Coronary artery (tissue), 2 donors: ENCODE results near the gene GRK5.
"Not testable (repeated sequence)": the region's sequence is repeated elsewhere in the genome, so short reads cannot be mapped to it uniquely, and the experiment has no call there.

Experiments
- DNase-seq: peaks from one replicate; pipeline ENCODE4 v3.0.0-alpha.2; 2017; ENCODE audit warnings: low spot score
- H3K27ac ChIP-seq, 2 donors: fragments of 200-600 bp; sonication (generic); one replicate each; pipeline ENCODE4 v1.5.1; 2016 to 2019
- H3K4me3 ChIP-seq: fragments of 200-600 bp; sonication (generic); 2 replicates; pipeline ENCODE4 v1.5.1; 2016; ENCODE audit warnings: mild to moderate bottlenecking, moderate library complexity
- TF ChIP-seq, protein P1 (sequence below): fragments of 200-600 bp; sonication (generic); IDR thresholded peaks from one replicate; pipeline ENCODE4 v1.5.1; 2019; ENCODE audit warnings: antibody characterized with exemption

Gene GRK5

DNA sequence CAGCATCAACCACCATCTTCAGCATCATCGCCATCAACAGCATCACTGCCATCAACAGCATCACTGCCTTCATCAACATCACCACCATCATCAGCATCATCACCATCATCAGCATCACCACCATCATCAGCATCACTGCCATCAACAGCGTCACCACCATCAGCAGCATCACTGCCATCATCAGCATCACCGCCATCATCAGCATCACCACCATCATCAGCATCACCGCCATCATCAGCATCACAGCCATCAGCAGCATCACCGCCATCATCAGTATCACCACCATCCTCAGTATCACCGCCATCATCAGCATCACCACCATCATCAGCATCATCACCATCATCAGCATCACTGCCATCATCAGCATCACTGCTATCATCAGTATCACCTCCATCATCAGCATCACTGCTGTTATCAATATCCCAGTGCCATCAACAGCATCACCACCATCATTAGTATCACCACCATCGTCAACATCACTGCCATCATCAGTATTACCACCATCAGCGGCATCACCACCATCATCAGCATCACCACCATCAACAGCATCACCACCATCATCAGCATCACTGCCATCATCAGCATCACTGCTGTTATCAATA, 220.0 kb downstream of the GRK5 start:
- H3K27ac ChIP-seq, result no peak overlapping the region
- H3K4me3 ChIP-seq, result no peak overlapping the region
- TF ChIP-seq, protein P1, sequence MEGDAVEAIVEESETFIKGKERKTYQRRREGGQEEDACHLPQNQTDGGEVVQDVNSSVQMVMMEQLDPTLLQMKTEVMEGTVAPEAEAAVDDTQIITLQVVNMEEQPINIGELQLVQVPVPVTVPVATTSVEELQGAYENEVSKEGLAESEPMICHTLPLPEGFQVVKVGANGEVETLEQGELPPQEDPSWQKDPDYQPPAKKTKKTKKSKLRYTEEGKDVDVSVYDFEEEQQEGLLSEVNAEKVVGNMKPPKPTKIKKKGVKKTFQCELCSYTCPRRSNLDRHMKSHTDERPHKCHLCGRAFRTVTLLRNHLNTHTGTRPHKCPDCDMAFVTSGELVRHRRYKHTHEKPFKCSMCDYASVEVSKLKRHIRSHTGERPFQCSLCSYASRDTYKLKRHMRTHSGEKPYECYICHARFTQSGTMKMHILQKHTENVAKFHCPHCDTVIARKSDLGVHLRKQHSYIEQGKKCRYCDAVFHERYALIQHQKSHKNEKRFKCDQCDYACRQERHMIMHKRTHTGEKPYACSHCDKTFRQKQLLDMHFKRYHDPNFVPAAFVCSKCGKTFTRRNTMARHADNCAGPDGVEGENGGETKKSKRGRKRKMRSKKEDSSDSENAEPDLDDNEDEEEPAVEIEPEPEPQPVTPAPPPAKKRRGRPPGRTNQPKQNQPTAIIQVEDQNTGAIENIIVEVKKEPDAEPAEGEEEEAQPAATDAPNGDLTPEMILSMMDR, result no peak
- no peak for DNase-seq

DNA sequence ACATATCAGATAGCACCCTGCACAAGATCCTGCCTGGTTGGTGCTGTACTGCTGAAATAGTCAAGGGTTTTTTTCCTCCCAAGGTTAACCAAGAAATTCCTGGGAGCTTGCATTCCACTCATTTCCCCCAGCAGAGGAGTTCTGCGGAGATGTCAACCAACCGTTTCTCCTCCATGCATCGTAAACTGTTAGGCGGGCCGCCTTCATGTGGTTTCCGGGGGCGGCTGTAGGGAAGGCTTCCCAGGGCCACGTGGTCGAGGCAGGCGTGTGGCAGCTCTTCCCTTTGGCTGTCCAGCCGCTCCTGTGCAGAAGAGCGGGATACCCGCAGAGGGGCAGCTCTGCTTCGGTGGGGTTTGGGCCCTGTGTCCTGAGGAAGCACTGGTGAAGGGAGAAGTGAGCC, 221.4 kb downstream of the GRK5 start:
- no peak for DNase-seq
- H3K4me3 ChIP-seq, result no peak overlapping the region
- H3K27ac ChIP-seq, result no peak overlapping the region
- TF ChIP-seq, protein P1, result no peak

- no peak overlapping the region for H3K27ac ChIP-seq
- DNase-seq, result no peak
These were observed 222.4 kb downstream of the GRK5 start for GRCh38 chr10:119429771-119430170.

GRCh38 chr10:119431034-119431772, 223.8 kb downstream of the GRK5 start:
- Histone ChIP-seq H3K4me3 (no peak overlapping the region), H3K27ac (no peak overlapping the region)
- no peak for DNase-seq
- TF ChIP-seq, protein P1, result no peak

More at GRCh38 chr10:119429771-119430170, 222.4 kb downstream of the GRK5 start:
- no peak overlapping the region for H3K4me3 ChIP-seq
- TF ChIP-seq, protein P1, result no peak

DNA sequence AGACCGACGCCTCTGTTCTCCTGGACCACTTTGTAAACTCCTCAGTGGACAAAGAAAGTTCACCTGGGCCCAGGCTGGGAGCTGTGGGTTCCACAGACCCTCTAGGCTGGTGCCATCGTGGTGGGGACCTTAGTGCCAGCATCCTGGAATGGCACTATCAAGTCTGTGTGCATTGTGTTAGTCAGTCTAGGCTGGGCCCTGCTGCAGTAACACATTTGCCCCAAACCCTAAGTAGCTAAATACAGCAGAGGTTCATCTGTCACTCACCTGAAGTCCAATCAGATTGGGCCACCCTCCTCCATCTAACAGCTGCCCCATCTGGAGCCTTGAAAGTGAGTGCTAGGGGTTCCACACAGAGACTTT, 224.4 kb downstream of the GRK5 start:
- TF ChIP-seq, protein P1, result no peak
- no peak overlapping the region for H3K4me3 ChIP-seq
- H3K27ac ChIP-seq, result no peak overlapping the region
- no peak for DNase-seq

DNA sequence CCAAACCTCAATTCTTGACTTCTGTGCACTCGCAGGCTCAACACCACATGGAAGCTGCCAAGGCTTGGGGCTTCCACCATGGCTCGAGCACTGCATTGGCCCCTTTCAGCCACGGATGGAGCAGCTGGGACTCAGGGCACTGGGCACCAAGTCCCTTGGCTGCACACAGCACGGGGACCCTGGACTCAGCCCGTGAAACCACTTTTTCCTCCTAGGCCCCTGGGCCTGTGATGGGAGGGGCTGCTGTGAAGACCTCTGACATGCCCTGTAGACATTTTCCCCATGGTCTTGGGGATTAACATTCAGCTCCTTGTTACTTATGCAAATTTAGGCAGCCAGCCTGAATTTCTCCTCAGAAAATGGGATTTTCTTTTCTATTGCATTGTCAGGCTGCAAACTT, 227.6 kb downstream of the GRK5 start:
- DNase-seq, H3K4me3 ChIP-seq, H3K27ac ChIP-seq: not testable (repeated sequence)

GRCh38 chr10:119438717-119439116, 231.3 kb downstream of the GRK5 start:
- H3K27ac ChIP-seq, result no peak overlapping the region
- no peak overlapping the region for H3K4me3 ChIP-seq
- no peak for DNase-seq
- TF ChIP-seq, protein P1, result no peak
